H9 (cell line): ENCODE results near the gene FTO. TPM values are rescaled to one million over a fixed set of nuclear protein-coding genes. Genes with fewer than 3 reads are reported as not detected.

Experiments
- DNase-seq: peaks from one replicate; pipeline ENCODE4 v3.0.0-alpha.2; 2017
- H2AFZ ChIP-seq: one replicate; pipeline ENCODE4 v1.6.1; 2013; ENCODE audit warnings: mild to moderate bottlenecking, low read length, control low read depth, moderate library complexity
- H2AK5ac ChIP-seq: 2 replicates; pipeline ENCODE4 v1.6.1; 2013; ENCODE audit warnings: low read length, control low read depth, mixed read lengths; ENCODE audit not compliant: insufficient read length
- H2BK120ac ChIP-seq: one replicate; pipeline ENCODE4 v1.6.1; 2013; ENCODE audit warnings: low read depth, mild to moderate bottlenecking, low read length, control low read depth, inconsistent platforms; ENCODE audit not compliant: poor library complexity, severe bottlenecking
- H2BK12ac ChIP-seq: 2 replicates; pipeline ENCODE4 v1.6.1; 2013; ENCODE audit warnings: low read length, control low read depth, mixed read lengths, low read depth; ENCODE audit not compliant: insufficient read length
- H2BK15ac ChIP-seq: 2 replicates; pipeline ENCODE4 v1.6.1; 2013; ENCODE audit warnings: low read depth, low read length, control low read depth
- H2BK20ac ChIP-seq: one replicate; pipeline ENCODE4 v1.6.1; 2013; ENCODE audit warnings: low read depth, mild to moderate bottlenecking, low read length, control low read depth, inconsistent platforms; ENCODE audit not compliant: poor library complexity, severe bottlenecking
- H2BK5ac ChIP-seq: 2 replicates; pipeline ENCODE4 v1.6.1; 2013; ENCODE audit warnings: low read length, control low read depth, mixed read lengths; ENCODE audit not compliant: insufficient read length
- H3K14ac ChIP-seq: 2 replicates; pipeline ENCODE4 v1.6.1; 2013; ENCODE audit warnings: low read length, control low read depth; ENCODE audit not compliant: insufficient read depth
- H3K18ac ChIP-seq: 2 replicates; pipeline ENCODE4 v1.6.1; 2013; ENCODE audit warnings: low read depth, mild to moderate bottlenecking, mixed read lengths, low read length, control low read depth; ENCODE audit not compliant: insufficient read length
- H3K23ac ChIP-seq: 2 replicates; pipeline ENCODE4 v1.6.1; 2013; ENCODE audit warnings: low read length, control low read depth, mixed read lengths, low read depth; ENCODE audit not compliant: insufficient read length
- H3K23me2 ChIP-seq: 2 replicates; pipeline ENCODE4 v1.6.1; 2013; ENCODE audit warnings: low read depth, mild to moderate bottlenecking, mixed read lengths, low read length, control low read depth; ENCODE audit not compliant: insufficient read length, poor library complexity, severe bottlenecking
- H3K27ac ChIP-seq: 2 replicates; pipeline ENCODE4 v1.5.1; 2013; ENCODE audit warnings: low read length, control low read depth, mixed read lengths, low read depth; ENCODE audit not compliant: insufficient read length
- H3K27me3 ChIP-seq: 2 replicates; pipeline ENCODE4 v1.6.1; 2013; ENCODE audit warnings: low read length, control low read depth, inconsistent platforms; ENCODE audit not compliant: insufficient read depth
- H3K4ac ChIP-seq: 2 replicates; pipeline ENCODE4 v1.6.1; 2013; ENCODE audit warnings: low read depth, mild to moderate bottlenecking, control low read depth, inconsistent platforms, low read length, moderate library complexity
- H3K4me1 ChIP-seq: 2 replicates; pipeline ENCODE4 v1.6.1; 2013; ENCODE audit warnings: low read length, control low read depth, inconsistent platforms; ENCODE audit not compliant: insufficient read depth
- H3K4me2 ChIP-seq: 2 replicates; pipeline ENCODE4 v1.6.1; 2013; ENCODE audit warnings: low read length, control low read depth, mixed read lengths; ENCODE audit not compliant: insufficient read length, insufficient read depth
- H3K56ac ChIP-seq: 2 replicates; pipeline ENCODE4 v1.6.1; 2013; ENCODE audit warnings: low read depth, mild to moderate bottlenecking, mixed read lengths, low read length, control low read depth; ENCODE audit not compliant: insufficient read length
- H3K79me1 ChIP-seq: 2 replicates; pipeline ENCODE4 v1.6.1; 2013; ENCODE audit warnings: low read depth, mild to moderate bottlenecking, moderate library complexity, low read length, control low read depth, inconsistent platforms; ENCODE audit not compliant: insufficient read depth, poor library complexity, severe bottlenecking
- H3K79me2 ChIP-seq: 2 replicates; pipeline ENCODE4 v1.6.1; 2013; ENCODE audit warnings: low read length, control low read depth, inconsistent platforms; ENCODE audit not compliant: insufficient read depth
- H3K9ac ChIP-seq: 2 replicates; pipeline ENCODE4 v1.6.1; 2013; ENCODE audit warnings: low read length, control low read depth, mixed read lengths; ENCODE audit not compliant: insufficient read length; ENCODE audit errors: extremely low read depth
- H3K9me3 ChIP-seq: one replicate; pipeline ENCODE4 v1.6.1; 2013; ENCODE audit warnings: low read depth, low read length, inconsistent platforms; ENCODE audit not compliant: control insufficient read depth
- H3T11ph ChIP-seq: one replicate; pipeline ENCODE4 v1.6.1; 2013; ENCODE audit warnings: mild to moderate bottlenecking, low read length, control low read depth, inconsistent platforms
- H4K20me1 ChIP-seq: one replicate; pipeline ENCODE4 v1.6.1; 2013; ENCODE audit not compliant: control insufficient read depth, insufficient read length, insufficient read depth
- H4K5ac ChIP-seq: 2 replicates; pipeline ENCODE4 v1.6.1; 2013; ENCODE audit warnings: low read depth, mild to moderate bottlenecking, mixed read lengths, low read length, control low read depth; ENCODE audit not compliant: insufficient read length
- H4K8ac ChIP-seq: replicated peaks from 2 replicates; pipeline ENCODE4 v1.6.1; 2013; ENCODE audit warnings: low read length, control low read depth, mixed read lengths, low read depth; ENCODE audit not compliant: insufficient read length
- H4K91ac ChIP-seq: 2 replicates; pipeline ENCODE4 v1.6.1; 2013; ENCODE audit warnings: low read depth, mild to moderate bottlenecking, moderate library complexity, mixed read lengths, low read length, control low read depth; ENCODE audit not compliant: insufficient read length
- H3K27ac Mint-ChIP-seq, 3 experiments: 2 replicates in 2 of 3; 3 replicates in 1 of 3; pipeline ENCODE4 v1.8.0; 2020 to 2021; ENCODE audit warnings: mixed read lengths in 3 of 3, mild to moderate bottlenecking in 1 of 3, moderate library complexity in 1 of 3
- H3K27me3 Mint-ChIP-seq: 2 replicates; pipeline ENCODE4 v1.8.0; 2021; ENCODE audit warnings: low read depth, mild to moderate bottlenecking, moderate library complexity, mixed read lengths
- H3K36me3 Mint-ChIP-seq, 3 experiments: 2 replicates in 2 of 3; 3 replicates in 1 of 3; pipeline ENCODE4 v1.8.0; 2020 to 2021; ENCODE audit warnings: low read depth in 3 of 3, mixed read lengths in 3 of 3; ENCODE audit not compliant: insufficient read depth in 1 of 3
- H3K4me1 Mint-ChIP-seq, 2 experiments: 2 replicates each; pipeline ENCODE4 v1.8.0; 2020; ENCODE audit warnings: mixed read lengths in 2 of 2
- H3K4me3 Mint-ChIP-seq, 2 experiments: 2 replicates in 1 of 2; 3 replicates in 1 of 2; pipeline ENCODE4 v1.8.0; 2020 to 2021; ENCODE audit warnings: mild to moderate bottlenecking in 2 of 2, mixed read lengths in 2 of 2, moderate library complexity in 1 of 2
- H3K9me3 Mint-ChIP-seq, 2 experiments: 2 replicates in 1 of 2; 3 replicates in 1 of 2; pipeline ENCODE4 v1.8.0; 2020; ENCODE audit warnings: mild to moderate bottlenecking in 2 of 2, mixed read lengths in 2 of 2, moderate library complexity in 1 of 2
- WGBS: extraction: QIAGEN DNeasy Blood & Tissue Kit; methylation state at CpG from one replicate; pipeline ENCODE4 v1.1.7; 2013; ENCODE audit warnings: missing lambda C conversion rate, low lambda C conversion rate, mixed read lengths; ENCODE audit not compliant: insufficient read length; ENCODE audit errors: extremely low coverage; 5-methylcytosine and 5-hydroxymethylcytosine counted together
- total RNA-seq: library from RNA; stranded (reverse); gene quantifications from 2 replicates; pipeline ENCODE4 v1.2.1, GENCODE V29; 2021
- TF ChIP-seq, protein P1 (sequence below): fragments of 200-600 bp; sonication (generic); conservative IDR thresholded peaks from 3 replicates; pipeline ENCODE4 v1.8.0; 2021; ENCODE audit warnings: antibody characterized with exemption, mild to moderate bottlenecking

FTO gene
- total RNA-seq, 1 experiment from 2014 or later = 67.9 TPM

DNA sequence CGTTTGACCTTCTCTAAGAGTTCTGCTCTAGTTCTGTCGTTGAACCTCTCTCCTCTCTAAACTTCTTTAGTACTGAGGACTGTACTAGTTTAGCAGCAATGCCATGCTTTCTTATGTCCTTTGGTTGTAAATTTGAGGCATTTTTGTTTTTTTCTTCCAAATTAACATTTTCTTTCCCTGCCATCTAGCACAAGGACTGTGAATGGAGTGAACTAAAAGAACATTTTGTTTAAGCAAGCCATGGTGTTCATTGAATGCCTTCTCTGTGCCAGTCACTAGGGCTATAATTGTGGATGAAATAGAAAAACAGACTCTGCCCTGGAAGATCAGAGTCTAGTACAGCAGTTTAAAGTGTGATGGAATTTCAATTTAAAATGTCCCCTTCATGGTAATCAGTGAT lies 137.9 kb downstream of the FTO start:
- no peak overlapping the region for H3K4me3 Mint-ChIP-seq
- Histone ChIP-seq H2BK5ac (no peak overlapping the region), H3K79me2 (no peaks in the 10 kb centered on the region), H4K5ac (no peak overlapping the region), H4K91ac (no peak overlapping the region), H3K9me3 (no peaks in the 10 kb centered on the region), H3K23ac (no peak overlapping the region), H3K9ac (no peak overlapping the region), H3K4ac (no peak overlapping the region), H2BK12ac (no peak overlapping the region), H2BK20ac (no peak overlapping the region), H3K27me3 (no peaks in the 10 kb centered on the region), H2AK5ac (no peak overlapping the region), H3K4me2 (no peak overlapping the region), H3K23me2 (no peaks in the 10 kb centered on the region), H2BK15ac (no peak overlapping the region), H4K20me1 (no peaks in the 10 kb centered on the region), H3K14ac (no peak overlapping the region), H2BK120ac (no peak overlapping the region), H3K4me1 (no peaks in the 10 kb centered on the region), H3T11ph (no peak overlapping the region), H3K18ac (no peak overlapping the region), H2AFZ (no peak overlapping the region), H3K79me1 (no peaks in the 10 kb centered on the region), H3K56ac (no peak overlapping the region), H4K8ac (no peak overlapping the region), H3K27ac (no peak overlapping the region)
- no peak for DNase-seq
- no CpG with 5 or more reads among the region's 2 CpGs for WGBS
- no peaks in the 10 kb centered on the region for H3K27me3 Mint-ChIP-seq
- H3K36me3 Mint-ChIP-seq = no peaks in the 10 kb centered on the region; a peak in 2 of 7 replicates
- no peaks in the 10 kb centered on the region for H3K9me3 Mint-ChIP-seq
- H3K4me1 Mint-ChIP-seq = no peaks in the 10 kb centered on the region
- TF ChIP-seq, protein P1, sequence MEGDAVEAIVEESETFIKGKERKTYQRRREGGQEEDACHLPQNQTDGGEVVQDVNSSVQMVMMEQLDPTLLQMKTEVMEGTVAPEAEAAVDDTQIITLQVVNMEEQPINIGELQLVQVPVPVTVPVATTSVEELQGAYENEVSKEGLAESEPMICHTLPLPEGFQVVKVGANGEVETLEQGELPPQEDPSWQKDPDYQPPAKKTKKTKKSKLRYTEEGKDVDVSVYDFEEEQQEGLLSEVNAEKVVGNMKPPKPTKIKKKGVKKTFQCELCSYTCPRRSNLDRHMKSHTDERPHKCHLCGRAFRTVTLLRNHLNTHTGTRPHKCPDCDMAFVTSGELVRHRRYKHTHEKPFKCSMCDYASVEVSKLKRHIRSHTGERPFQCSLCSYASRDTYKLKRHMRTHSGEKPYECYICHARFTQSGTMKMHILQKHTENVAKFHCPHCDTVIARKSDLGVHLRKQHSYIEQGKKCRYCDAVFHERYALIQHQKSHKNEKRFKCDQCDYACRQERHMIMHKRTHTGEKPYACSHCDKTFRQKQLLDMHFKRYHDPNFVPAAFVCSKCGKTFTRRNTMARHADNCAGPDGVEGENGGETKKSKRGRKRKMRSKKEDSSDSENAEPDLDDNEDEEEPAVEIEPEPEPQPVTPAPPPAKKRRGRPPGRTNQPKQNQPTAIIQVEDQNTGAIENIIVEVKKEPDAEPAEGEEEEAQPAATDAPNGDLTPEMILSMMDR = no peak
- no peak overlapping the region for H3K27ac Mint-ChIP-seq
